Duodenal mucosa (tissue), 2 donors: Measurements from ENCODE around the gene ENKUR.
"Not testable (repeated sequence)": the region's sequence is repeated elsewhere in the genome, so short reads cannot be mapped to it uniquely, and the experiment has no call there.

Experiments
- H3K27ac ChIP-seq: one replicate; pipeline ENCODE4 v1.7.0; 2013; ENCODE audit warnings: low read depth, low read length
- H3K27me3 ChIP-seq, 2 donors: one replicate each; pipeline ENCODE4 v1.7.0; 2013; ENCODE audit warnings: low read length in 2 of 2, control low read depth in 1 of 2; ENCODE audit not compliant: insufficient read depth in 2 of 2, control insufficient read depth in 1 of 2
- H3K36me3 ChIP-seq, 2 donors: one replicate each; pipeline ENCODE4 v1.7.0; 2013; ENCODE audit warnings: low read length in 2 of 2, control low read depth in 1 of 2; ENCODE audit not compliant: insufficient read depth in 2 of 2, control insufficient read depth in 1 of 2
- H3K4me1 ChIP-seq, 2 donors: one replicate each; pipeline ENCODE4 v1.7.0; 2013; ENCODE audit warnings: low read length in 2 of 2, control low read depth in 1 of 2; ENCODE audit not compliant: insufficient read depth in 2 of 2, control insufficient read depth in 1 of 2
- H3K4me3 ChIP-seq, 2 donors: one replicate each; pipeline ENCODE4 v1.7.0; 2013; ENCODE audit warnings: low read length in 2 of 2, low read depth in 1 of 2
- H3K9ac ChIP-seq, 2 donors: one replicate each; pipeline ENCODE4 v1.7.0; 2013; ENCODE audit warnings: low read length in 2 of 2, low read depth in 1 of 2
- H3K9me3 ChIP-seq, 2 donors: one replicate each; pipeline ENCODE4 v1.7.0; 2013; ENCODE audit warnings: low read length in 2 of 2, control low read depth in 1 of 2; ENCODE audit not compliant: control insufficient read depth in 1 of 2

Gene ENKUR

DNA sequence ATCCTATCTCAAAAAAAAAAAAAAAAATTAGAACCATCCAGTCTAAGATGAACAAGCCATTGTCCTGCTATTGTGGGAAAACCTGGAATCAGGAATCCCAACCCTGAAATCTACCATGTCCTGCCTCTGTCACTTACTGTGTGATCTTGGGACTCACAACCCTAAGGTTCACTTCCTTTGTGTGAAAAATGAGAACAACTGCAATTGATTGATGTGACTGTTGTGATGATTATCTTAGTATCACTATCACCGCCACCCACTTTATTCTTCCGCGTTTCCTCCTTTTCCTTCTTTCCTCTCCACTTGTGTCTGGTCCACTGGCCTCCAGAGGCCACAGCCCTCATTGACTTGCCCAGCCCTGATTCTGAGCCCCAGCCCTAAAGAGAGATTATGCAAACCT is 50.9 kb downstream of the ENKUR start:
- Histone ChIP-seq H3K27me3 (no peaks in the 10 kb centered on the region), H3K9ac (no peak overlapping the region), H3K27ac (no peak overlapping the region)

DNA sequence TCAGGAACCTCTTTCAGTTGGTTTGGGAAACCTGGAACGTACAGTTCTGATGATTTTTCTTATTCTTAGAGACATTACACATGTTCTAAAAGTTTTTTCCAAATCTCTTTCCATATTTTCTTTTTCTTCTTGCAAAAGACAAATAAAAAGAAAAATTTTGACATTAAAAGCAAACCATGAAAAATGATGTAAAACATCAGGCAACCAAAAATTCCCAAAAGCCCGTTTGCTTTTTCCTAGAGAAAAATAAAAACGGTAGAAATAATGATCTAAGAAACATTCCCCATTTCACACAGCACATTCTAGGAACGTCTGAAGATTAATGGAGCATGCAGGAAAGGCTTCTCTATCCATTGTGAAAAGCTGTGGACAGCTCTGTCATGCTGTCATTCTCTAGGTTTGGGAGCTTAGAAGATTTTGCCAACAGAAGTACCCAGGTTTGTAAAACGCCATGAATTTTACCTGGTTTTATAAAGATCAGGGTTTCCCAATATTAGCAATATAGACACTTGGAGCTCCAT is 52.4 kb downstream of the ENKUR start:
- Histone ChIP-seq H3K9ac (no peak overlapping the region), H3K4me3 (no peak overlapping the region), H3K27me3 (no peaks in the 10 kb centered on the region), H3K4me1 (peaks cover 4 to 14% of the 10 kb centered on the region in 2 donors), H3K9me3 (no peaks in the 10 kb centered on the region), H3K27ac (no peak overlapping the region), H3K36me3 (no peaks in the 10 kb centered on the region)

More for the DNA sequence above, 50.9 kb downstream of the ENKUR start:
- H3K4me3 ChIP-seq: no peak overlapping the region
- peaks cover 4 to 14% of the 10 kb centered on the region in 2 donors for H3K4me1 ChIP-seq
- no peaks in the 10 kb centered on the region for H3K36me3 ChIP-seq
- no peaks in the 10 kb centered on the region for H3K9me3 ChIP-seq

DNA sequence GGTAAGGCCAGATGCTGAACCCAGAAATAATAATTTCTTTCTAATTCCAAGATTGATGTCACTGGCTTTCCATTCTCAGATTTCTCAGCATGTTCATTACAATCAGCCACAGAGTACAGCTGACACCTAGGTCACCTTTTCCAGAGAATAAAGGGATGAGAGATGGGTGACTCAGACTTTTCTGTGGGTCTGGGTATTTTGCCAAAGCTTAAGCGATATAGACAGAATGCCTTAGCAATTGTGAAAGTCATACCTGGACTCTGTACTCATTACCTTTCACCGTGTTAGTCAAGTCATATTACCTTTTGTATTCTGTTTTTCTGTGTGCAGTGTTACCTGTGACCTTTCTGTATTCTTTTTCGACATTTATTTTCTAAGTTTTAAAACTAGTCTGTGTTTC is 53.0 kb downstream of the ENKUR start:
- no peaks in the 10 kb centered on the region for H3K9me3 ChIP-seq
- no peak overlapping the region for H3K9ac ChIP-seq
- peaks cover 4 to 14% of the 10 kb centered on the region in 2 donors for H3K4me1 ChIP-seq
- H3K36me3 ChIP-seq: no peaks in the 10 kb centered on the region
- H3K27ac ChIP-seq: no peak overlapping the region
- H3K27me3 ChIP-seq: no peaks in the 10 kb centered on the region
- H3K4me3 ChIP-seq: no peak overlapping the region

DNA sequence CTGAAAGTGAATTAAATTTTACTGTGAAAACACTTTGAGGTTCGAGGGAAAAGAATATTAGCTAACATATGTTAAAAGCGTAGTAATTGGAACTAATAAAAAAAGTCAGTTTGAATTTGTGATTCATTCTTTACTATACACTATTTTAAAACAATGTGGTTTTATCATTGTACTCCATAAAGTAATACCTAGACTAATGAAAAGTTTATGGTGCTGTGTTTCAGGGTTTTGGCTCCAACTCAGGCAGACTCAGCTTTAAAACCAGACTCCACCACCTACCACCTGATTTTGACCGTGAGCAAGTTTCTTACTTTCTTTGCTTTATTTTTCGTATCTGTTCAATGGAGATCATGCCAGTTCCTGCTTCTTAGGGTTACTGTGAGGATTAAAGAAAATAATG is 54.4 kb downstream of the ENKUR start:
- Histone ChIP-seq H3K4me3 (no peak overlapping the region), H3K9me3 (no peaks in the 10 kb centered on the region), H3K9ac (no peak overlapping the region), H3K4me1 (peaks cover 4 to 14% of the 10 kb centered on the region in 2 donors), H3K27me3 (no peaks in the 10 kb centered on the region), H3K36me3 (no peaks in the 10 kb centered on the region), H3K27ac (no peak overlapping the region)

DNA sequence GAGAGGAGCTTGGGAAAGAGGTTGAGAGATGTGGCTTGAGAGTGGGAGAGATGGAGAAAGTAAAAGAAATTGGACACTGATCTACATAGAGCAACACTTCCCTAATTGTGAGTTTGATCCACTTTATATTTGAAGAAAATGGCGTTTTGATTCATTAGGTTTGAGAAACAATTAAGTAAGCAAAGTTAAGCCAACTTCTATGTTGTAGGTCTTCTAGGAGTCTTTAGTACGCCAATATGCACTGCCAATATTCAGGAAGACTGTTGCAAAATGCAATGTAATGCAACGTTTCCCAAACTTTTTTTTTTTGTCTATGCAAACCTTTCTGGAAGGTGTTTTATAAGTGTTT is 56.6 kb downstream of the ENKUR start:
- no peak overlapping the region for H3K9ac ChIP-seq
- no peaks in the 10 kb centered on the region for H3K36me3 ChIP-seq
- peaks cover 4 to 14% of the 10 kb centered on the region in 2 donors for H3K4me1 ChIP-seq
- no peak overlapping the region for H3K4me3 ChIP-seq
- H3K27ac ChIP-seq: no peak overlapping the region
- H3K9me3 ChIP-seq: no peaks in the 10 kb centered on the region
- no peaks in the 10 kb centered on the region for H3K27me3 ChIP-seq

DNA sequence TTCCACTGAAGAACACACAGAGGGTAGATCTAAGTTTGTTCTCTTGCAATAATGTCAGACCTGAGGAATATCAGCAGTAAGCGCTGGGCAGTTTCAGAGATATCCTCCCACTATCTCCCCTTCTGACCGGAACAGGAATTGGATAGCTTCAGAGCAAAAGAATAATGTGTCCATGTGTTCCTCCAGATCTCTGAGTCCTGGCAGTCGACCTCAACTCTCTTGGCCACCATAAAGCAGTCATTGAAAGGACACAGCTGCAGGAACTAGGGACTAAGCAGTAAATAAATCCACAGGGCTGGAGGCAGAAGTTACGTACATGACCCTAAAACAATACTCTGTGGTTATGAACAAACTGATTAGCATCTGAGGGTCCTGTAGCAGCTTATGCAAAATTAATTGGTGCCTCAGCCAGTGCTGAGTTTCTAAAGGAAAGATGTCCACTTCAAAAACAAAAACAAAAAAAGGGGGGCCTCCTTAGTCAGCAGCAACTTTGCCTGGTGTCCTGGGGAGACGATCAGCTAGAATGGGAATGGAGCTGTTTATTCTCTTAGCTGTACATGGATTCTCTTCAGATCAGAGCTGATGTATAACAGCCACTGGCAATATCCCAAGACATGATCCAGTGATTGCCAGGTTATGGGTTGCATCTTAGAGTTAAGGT is 57.1 kb downstream of the ENKUR start:
- Histone ChIP-seq H3K9ac (no peak overlapping the region), H3K9me3 (no peaks in the 10 kb centered on the region), H3K27ac (no peak overlapping the region), H3K36me3 (no peaks in the 10 kb centered on the region), H3K27me3 (no peaks in the 10 kb centered on the region), H3K4me3 (no peak overlapping the region), H3K4me1 (peaks cover 4 to 11% of the 10 kb centered on the region in 2 donors)

DNA sequence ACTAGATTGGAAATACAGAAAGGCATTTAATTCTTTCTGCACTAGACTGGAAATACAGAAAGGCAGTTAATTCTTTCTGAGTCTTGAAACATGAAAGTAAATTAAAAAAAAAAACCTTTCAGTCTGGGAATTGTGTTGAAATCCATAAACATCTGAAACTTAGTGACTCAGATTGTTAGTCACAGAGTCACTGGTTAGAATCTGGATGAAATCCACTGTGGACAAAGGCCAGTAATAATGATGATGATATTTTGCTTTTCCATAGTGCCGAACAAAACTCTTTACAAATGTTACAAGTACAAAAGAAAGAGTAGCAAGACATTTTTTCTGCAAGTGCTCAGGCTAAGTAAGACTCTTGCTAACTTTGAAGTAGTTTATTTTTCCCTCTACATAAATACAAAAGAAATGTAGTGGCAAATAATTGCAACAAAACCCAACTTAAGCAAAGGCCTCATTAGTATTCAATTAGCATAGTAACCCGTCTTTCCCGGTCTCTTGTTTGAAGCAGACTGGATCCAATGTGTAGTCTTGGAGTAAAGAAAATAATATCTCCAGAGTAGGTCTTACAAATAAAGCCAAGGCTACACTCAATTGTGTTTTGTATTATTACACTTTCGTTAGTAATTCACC is 57.8 kb downstream of the ENKUR start:
- H3K27me3 ChIP-seq: no peaks in the 10 kb centered on the region
- no peak overlapping the region for H3K4me3 ChIP-seq
- no peaks in the 10 kb centered on the region for H3K36me3 ChIP-seq
- no peak overlapping the region for H3K9ac ChIP-seq
- no peak overlapping the region for H3K27ac ChIP-seq
- H3K9me3 ChIP-seq: no peaks in the 10 kb centered on the region
- peaks cover 8 to 10% of the 10 kb centered on the region in 2 donors for H3K4me1 ChIP-seq

DNA sequence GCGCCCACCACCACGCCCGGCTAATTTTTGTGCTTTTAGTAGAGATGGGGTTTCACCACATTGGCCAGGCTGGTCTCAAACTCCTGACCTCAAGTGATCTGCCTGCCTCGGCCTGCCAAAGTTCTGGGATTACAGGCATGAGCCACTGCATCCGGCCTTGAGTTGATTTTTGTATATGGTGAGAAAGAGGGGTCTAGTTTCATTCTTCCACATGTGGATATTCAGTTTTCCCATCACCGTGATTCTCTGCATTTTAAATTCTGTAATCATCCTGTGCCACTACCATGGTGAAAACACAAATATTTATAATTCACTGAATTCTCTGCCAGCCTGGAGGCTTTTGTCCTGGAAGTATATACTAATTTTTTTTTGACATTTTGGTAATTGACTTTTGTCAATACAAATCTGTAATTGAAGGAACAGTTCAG is 58.3 kb downstream of the ENKUR start:
- peaks cover 10 to 11% of the 10 kb centered on the region in 2 donors for H3K4me1 ChIP-seq
- not testable (repeated sequence) for H3K9me3 ChIP-seq, H3K4me3 ChIP-seq, H3K36me3 ChIP-seq, H3K9ac ChIP-seq, H3K27ac ChIP-seq, H3K27me3 ChIP-seq

DNA sequence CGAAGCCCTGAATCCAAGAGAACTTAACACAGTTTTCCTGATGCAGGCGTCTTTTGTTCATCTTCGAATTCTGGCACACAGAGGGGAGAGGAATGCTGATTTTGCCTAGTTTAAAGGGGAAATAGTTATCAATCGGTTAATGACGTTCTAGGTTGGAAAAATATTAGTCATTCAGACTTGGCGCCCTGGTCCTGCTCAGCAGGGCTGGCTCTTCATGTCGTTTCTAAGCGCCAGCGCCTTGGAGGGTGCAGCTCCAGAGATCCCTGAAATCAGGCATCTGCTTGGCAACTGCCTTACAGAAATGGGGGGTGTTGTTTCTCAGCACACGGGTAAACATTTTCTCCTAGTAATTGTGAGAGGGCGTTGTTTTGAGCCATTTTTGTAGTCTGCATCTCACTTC is 62.3 kb downstream of the ENKUR start:
- Histone ChIP-seq H3K9ac (no peak overlapping the region), H3K4me1 (peaks cover 19% of the 10 kb centered on the region in 2 donors), H3K27ac (no peak overlapping the region), H3K9me3 (no peaks in the 10 kb centered on the region), H3K36me3 (no peaks in the 10 kb centered on the region), H3K4me3 (no peak overlapping the region), H3K27me3 (no peaks in the 10 kb centered on the region)

DNA sequence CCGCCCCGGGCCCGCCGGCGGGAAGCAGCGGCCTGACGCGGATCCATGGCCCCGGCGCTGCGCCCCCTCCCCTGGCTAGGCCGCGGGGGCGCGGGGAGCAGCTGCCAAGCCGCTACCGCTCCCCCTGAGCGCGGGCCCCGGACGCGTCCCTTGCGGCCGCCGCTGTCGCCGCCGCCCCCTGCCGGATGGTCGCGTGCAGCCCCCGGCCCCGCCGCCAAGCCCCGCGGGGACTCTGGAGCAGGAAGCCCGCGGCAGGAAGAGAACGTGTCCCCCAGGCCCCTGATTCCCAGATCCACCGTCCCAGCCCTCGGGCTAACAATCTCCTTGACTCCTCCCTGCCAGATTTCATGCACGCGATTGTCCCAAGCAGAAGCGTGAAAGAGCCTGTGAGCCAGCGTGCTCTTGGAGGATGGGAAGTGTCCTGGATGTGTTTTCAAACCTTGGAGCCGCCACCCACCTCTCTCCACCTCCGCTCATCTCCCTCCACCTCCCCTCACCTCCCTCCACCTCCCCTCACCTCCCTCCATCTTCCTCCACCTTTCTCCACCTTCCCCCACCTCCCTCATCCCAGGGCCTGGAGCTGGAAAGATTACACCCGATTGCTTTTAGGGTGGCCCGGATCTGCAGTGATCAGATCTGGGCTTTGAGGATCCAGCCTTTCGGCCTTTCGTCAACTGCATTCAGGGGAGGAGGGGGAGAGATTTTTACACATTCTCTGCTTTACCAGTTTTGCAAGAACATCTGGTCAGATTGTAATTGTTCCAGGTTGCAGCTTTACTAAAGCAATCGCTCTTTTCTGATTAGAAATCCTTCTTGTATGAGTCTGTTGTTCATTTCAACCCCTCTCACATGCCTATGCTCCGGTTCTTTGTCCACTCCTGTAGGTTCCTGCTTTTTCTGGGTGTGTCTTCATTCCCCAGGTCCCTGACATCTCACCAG is 63.0 kb downstream of the ENKUR start:
- no peak overlapping the region for H3K27ac ChIP-seq
- peaks cover 19 to 23% of the 10 kb centered on the region in 2 donors for H3K4me1 ChIP-seq
- peak overlapping the region; percentile 62 to 81 for H3K9ac ChIP-seq
- H3K36me3 ChIP-seq: no peaks in the 10 kb centered on the region
- no peaks in the 10 kb centered on the region for H3K27me3 ChIP-seq
- H3K9me3 ChIP-seq: no peaks in the 10 kb centered on the region
- H3K4me3 ChIP-seq: peak overlapping the region; percentile 72 to 82
